Chondrocyte (in vitro differentiated cells): ENCODE data around the gene IDH2. TPM values are rescaled to one million over a fixed set of nuclear protein-coding genes. Genes with fewer than 3 reads are reported as not detected.

Experiments used
- DNase-seq: peaks from one replicate; pipeline ENCODE4 v3.0.0; 2021; ENCODE audit warnings: mixed read lengths, low spot score
- H3K27ac Mint-ChIP-seq: one replicate; pipeline ENCODE4 v1.8.0; 2021; ENCODE audit warnings: mild to moderate bottlenecking, moderate library complexity, mixed read lengths; ENCODE audit not compliant: unreplicated experiment
- H3K27me3 Mint-ChIP-seq: 2 replicates; pipeline ENCODE4 v1.8.0; 2021; ENCODE audit warnings: low read depth, mixed read lengths
- H3K36me3 Mint-ChIP-seq: 2 replicates; pipeline ENCODE4 v1.8.0; 2021; ENCODE audit warnings: low read depth, mixed read lengths
- H3K4me1 Mint-ChIP-seq: 2 replicates; pipeline ENCODE4 v1.8.0; 2021; ENCODE audit warnings: low read depth, mild to moderate bottlenecking, mixed read lengths
- H3K4me3 Mint-ChIP-seq: one replicate; pipeline ENCODE4 v1.8.0; 2021; ENCODE audit warnings: mild to moderate bottlenecking, moderate library complexity, mixed read lengths; ENCODE audit not compliant: unreplicated experiment
- H3K9me3 Mint-ChIP-seq: 2 replicates; pipeline ENCODE4 v1.8.0; 2021; ENCODE audit warnings: low read depth, mixed read lengths
- total RNA-seq: library from RNA; stranded (reverse); gene quantifications from 3 replicates; pipeline ENCODE4 v1.2.1, GENCODE V29; 2021
- TF ChIP-seq, protein P1 (sequence below): fragments of 200-600 bp; sonication (generic); IDR thresholded peaks from 2 replicates; pipeline ENCODE4 v1.5.0; 2021; ENCODE audit warnings: antibody characterized with exemption, mild to moderate bottlenecking, moderate library complexity

IDH2 gene
- total RNA-seq, 1 donor from 2014 or later = 126 TPM

DNA sequence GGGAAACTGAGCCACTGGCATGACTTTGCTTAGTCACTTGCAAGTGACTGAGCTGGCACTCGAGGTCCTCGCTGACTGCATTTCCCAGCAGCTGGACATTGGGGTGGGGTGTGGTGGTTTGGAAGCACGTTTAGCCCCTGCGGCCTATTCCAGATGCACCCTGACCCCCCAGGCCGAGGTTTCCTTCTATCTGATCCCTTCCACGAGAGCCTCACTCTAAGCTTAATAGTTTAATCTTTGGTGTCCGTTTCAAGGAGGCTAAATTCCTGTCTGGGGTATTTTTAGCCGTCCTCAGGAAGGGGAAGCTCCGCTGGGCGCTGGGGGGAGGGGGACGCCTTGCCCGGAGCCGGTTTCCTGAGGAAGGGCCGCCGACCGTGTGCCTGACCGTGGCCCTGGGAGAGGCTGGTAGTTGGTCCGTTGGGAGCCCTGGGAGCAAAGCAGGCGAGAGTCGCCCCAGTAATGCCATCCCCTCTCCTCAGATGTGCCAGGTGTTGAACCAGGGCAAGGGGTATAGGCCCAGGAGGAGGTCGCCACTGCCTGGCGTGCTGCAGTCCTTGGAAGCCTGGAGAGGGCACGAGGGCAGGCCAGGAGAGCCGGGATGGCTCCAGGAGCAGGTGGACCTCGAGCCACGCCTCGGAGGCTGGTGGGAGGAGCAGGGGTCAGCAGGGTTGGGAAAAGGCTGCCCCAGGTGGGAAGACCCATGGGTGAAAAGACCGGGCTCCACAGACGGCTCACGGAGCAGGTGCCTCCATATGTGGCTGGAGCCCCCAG is 37.2 kb downstream of the IDH2 start:
- DNase-seq = no peak
- Mint-ChIP-seq H3K9me3 (no peaks in the 10 kb centered on the region), H3K36me3 (no peaks in the 10 kb centered on the region), H3K27ac (peak overlapping the region; percentile 80), H3K4me3 (peak overlapping the region; percentile 36), H3K4me1 (peaks cover 35% of the 10 kb centered on the region), H3K27me3 (no peaks in the 10 kb centered on the region)
- TF ChIP-seq, protein P1, sequence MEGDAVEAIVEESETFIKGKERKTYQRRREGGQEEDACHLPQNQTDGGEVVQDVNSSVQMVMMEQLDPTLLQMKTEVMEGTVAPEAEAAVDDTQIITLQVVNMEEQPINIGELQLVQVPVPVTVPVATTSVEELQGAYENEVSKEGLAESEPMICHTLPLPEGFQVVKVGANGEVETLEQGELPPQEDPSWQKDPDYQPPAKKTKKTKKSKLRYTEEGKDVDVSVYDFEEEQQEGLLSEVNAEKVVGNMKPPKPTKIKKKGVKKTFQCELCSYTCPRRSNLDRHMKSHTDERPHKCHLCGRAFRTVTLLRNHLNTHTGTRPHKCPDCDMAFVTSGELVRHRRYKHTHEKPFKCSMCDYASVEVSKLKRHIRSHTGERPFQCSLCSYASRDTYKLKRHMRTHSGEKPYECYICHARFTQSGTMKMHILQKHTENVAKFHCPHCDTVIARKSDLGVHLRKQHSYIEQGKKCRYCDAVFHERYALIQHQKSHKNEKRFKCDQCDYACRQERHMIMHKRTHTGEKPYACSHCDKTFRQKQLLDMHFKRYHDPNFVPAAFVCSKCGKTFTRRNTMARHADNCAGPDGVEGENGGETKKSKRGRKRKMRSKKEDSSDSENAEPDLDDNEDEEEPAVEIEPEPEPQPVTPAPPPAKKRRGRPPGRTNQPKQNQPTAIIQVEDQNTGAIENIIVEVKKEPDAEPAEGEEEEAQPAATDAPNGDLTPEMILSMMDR = no peak

DNA sequence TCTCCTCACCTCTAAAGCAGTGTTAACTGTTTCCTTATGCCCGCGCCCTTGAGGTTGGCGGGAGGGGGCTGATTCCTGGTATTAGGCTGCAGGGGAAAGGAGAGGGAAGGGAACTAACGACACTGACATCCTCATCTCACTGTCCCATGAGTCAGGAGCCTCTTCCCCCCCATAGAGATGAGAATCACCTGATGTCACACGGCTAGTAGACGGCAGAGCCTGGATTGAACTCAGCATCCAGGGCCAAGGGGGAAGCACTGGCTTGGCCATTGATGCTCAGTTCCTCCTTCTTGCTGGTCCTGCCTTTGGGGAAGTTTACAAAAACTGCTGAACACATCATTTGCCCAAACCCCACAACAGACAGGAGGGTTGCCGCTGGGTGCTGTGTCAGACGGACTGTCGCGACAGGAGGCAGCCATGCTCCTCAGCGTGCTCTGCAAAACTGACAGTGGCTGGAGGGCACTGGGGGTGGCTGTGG is 38.5 kb downstream of the IDH2 start:
- Mint-ChIP-seq H3K4me1 (peaks cover 42% of the 10 kb centered on the region), H3K27me3 (no peaks in the 10 kb centered on the region), H3K4me3 (no peak overlapping the region), H3K27ac (peak overlapping the region; percentile 41), H3K36me3 (no peaks in the 10 kb centered on the region), H3K9me3 (no peaks in the 10 kb centered on the region)
- DNase-seq = no peak
- TF ChIP-seq, protein P1 = no peak

DNA sequence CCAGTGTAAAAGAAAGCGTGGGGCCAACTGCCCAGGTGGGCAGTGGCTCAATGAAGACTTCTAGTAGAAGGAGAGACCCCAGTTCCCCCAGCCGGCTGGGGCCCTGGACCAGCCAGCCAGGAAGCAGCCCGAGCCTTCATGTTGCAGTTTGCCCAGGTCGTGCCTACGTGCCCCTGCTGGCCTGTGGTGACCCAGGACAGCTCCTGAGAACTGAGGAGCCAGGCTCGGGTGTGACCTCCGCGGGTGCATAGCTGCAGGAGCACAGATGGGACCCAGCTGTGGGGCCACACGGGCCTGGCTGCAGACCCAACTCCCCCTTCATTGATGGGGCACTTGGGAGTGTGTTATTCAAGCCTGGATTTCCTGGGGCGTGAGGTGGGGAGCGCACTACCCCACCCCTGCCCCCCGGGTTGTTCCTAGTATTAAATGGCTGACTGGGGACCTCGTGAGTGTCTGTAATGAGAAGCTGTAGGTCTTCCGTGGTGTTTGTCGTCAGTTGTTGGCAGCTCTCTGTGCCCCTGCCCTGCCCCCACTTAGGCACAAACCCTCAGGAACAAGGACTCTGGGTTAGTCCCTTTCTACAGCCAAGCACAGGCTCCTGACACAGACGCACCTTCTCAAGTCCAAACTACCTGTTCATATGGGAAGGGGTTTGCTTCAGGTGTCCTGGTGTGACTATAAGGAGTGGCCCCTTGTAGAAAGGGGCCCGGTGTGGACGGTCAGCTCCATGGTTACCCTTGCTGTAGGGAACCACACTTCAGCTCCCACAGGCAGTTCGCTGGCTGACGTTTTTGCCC is 39.1 kb downstream of the IDH2 start:
- H3K27me3 Mint-ChIP-seq = no peaks in the 10 kb centered on the region
- H3K4me3 Mint-ChIP-seq = no peak overlapping the region
- H3K9me3 Mint-ChIP-seq = no peaks in the 10 kb centered on the region
- DNase-seq = no peak
- peaks cover 42% of the 10 kb centered on the region for H3K4me1 Mint-ChIP-seq
- TF ChIP-seq, protein P1 = no peak
- H3K36me3 Mint-ChIP-seq = no peaks in the 10 kb centered on the region
- H3K27ac Mint-ChIP-seq = peak overlapping the region; percentile 65

DNA sequence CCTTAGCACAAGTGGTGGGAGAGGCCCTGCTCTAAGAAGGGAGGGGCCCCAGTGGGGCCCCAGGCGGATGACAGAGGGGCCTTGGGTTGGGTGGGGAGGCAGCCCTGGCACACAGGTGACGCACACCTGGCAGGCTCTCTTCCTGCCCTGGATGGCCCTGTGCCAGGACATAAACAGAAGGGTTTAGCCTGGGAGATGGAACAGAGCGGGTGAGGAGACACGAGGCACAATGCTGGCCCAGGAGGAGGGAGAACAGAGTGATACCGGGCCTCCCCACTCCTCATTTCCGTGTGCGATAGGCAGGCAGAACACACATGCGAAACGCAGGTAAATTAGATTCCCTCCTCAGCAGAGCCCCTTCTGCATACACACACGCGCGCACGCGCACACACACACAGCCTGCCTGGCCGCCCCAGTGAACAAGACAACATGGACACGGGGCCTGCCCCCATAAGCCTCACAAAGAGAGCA is 39.8 kb downstream of the IDH2 start:
- Mint-ChIP-seq H3K27me3 (no peaks in the 10 kb centered on the region), H3K36me3 (no peaks in the 10 kb centered on the region), H3K9me3 (no peaks in the 10 kb centered on the region), H3K4me3 (no peak overlapping the region), H3K4me1 (peaks cover 42% of the 10 kb centered on the region), H3K27ac (no peak overlapping the region)
- no peak for DNase-seq
- TF ChIP-seq, protein P1 = no peak

DNA sequence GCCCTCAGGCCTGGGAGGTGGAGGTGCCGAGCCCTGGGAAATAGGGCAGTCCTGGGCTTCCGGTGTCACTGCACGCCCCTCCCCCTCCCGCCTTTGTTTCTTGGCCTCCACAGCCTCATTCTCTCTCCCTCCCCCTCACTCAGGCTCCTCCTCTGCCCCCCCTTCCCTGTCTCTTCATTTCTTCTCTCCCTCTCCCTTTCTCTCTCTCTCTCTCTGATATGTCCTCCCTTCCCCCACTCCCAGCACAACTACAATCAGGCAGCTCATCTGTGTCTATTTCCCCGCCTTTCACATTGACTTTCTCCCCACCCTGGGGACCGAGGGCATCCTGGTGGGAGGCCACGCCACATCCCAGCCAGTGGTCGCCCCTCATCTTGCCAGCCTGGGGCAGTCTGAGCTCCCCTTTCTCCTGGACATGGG is 40.2 kb downstream of the IDH2 start:
- Mint-ChIP-seq H3K4me3 (no peak overlapping the region), H3K4me1 (peaks cover 42% of the 10 kb centered on the region), H3K27ac (no peak overlapping the region), H3K27me3 (no peaks in the 10 kb centered on the region), H3K36me3 (no peaks in the 10 kb centered on the region), H3K9me3 (no peaks in the 10 kb centered on the region)
- TF ChIP-seq, protein P1 = no peak
- DNase-seq = no peak
